Vagina (tissue), 2 donors: ENCODE results near the gene ADAMTS6.

Experiments
- POLR2A ChIP-seq, 2 donors: fragments of 450-650 bp; IDR thresholded peaks; one replicate each; pipeline ENCODE4 v1.6.1; 2017; ENCODE audit warnings: antibody characterized with exemption in 2 of 2, mild to moderate bottlenecking in 2 of 2, moderate library complexity in 2 of 2
- POLR2AphosphoS5 ChIP-seq, 2 donors: sonication (generic); formaldehyde crosslinking; IDR thresholded peaks; one replicate each; pipeline ENCODE4 v1.9.0; 2017; ENCODE audit warnings: antibody characterized with exemption in 2 of 2, mild to moderate bottlenecking in 2 of 2, low read depth in 1 of 2; ENCODE audit not compliant: insufficient read depth in 1 of 2
- TF ChIP-seq, protein P1 (sequence below), 3 experiments: fragments of 450-650 bp in 2 of 3; fragments of 200-600 bp in 1 of 3; sonication (generic) in 1 of 3; IDR thresholded peaks; one replicate each; pipeline ENCODE4 v1.5.1; 2017 to 2019; ENCODE audit warnings: antibody characterized with exemption in 3 of 3, mild to moderate bottlenecking in 2 of 3, moderate library complexity in 2 of 3

DNA sequence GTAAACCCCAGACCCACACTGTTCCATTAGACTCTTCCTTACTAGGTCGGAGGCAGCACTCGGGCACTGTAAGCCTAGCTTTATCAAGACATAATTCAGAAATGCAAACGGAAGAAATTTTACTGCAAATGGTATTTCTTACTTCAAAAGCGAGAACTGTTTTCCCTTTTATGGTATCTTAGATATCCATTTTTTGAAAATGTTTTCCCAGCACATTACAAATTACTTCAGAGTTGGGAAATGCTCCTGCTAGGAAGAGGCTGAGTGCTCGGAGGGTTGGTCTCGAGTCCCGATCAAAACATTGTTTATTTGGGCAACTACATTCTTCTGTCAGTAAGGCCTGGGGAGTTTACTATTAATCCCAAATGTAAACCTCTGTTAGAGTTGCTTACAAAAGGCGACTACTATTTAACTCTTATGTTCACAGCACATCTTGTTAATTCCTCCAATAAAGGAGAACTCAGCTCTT is 380.1 kb downstream of the ADAMTS6 start:
- TF ChIP-seq, protein P1, sequence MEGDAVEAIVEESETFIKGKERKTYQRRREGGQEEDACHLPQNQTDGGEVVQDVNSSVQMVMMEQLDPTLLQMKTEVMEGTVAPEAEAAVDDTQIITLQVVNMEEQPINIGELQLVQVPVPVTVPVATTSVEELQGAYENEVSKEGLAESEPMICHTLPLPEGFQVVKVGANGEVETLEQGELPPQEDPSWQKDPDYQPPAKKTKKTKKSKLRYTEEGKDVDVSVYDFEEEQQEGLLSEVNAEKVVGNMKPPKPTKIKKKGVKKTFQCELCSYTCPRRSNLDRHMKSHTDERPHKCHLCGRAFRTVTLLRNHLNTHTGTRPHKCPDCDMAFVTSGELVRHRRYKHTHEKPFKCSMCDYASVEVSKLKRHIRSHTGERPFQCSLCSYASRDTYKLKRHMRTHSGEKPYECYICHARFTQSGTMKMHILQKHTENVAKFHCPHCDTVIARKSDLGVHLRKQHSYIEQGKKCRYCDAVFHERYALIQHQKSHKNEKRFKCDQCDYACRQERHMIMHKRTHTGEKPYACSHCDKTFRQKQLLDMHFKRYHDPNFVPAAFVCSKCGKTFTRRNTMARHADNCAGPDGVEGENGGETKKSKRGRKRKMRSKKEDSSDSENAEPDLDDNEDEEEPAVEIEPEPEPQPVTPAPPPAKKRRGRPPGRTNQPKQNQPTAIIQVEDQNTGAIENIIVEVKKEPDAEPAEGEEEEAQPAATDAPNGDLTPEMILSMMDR (IDR thresholded peaks at IDR 0.05): no peak
- TF ChIP-seq POLR2A (IDR thresholded peaks at IDR 0.05) (no peak), POLR2AphosphoS5 (IDR thresholded peaks at IDR 0.05; ENCODE audit: insufficient read depth in 1 of 2, low read depth in 1 of 2) (no peak)
